HCT116 (cell line): ENCODE data around the gene TP53. TPM values are rescaled to one million over a fixed set of nuclear protein-coding genes. Genes with fewer than 3 reads are reported as not detected.

Experiments
- ATAC-seq: fragments of 200-7000 bp; cut with Tn5 transposase; 2 replicates; pipeline ENCODE4 v1.9.1; 2020; ENCODE audit warnings: mild to moderate bottlenecking, moderate library complexity
- BruUV-seq: library from RNA; stranded (reverse); fragments of 400-500 nt; replicated peaks from 2 replicates; lab custom pipeline; 2021; lab: Mats Ljungman, UMichigan
- CTCF ChIA-PET: fragments of 300-600 bp; sonication (Branson Sonifier 250); formaldehyde crosslinking; loops from one replicate; lab custom pipeline; 2021; ENCODE audit warnings: antibody characterized with exemption; lab: Charles Lee
- POLR2A ChIA-PET: fragments of 300-600, 350-600 bp; sonication (Branson Sonifier 250); formaldehyde crosslinking; loops from one replicate; lab custom pipeline; 2021; ENCODE audit warnings: antibody characterized with exemption; lab: Charles Lee
- RAD21 ChIA-PET, 2 experiments: fragments of 300-600 bp; sonication (Branson Sonifier 250); formaldehyde crosslinking; loops; one replicate each; lab custom pipeline; 2023; ENCODE audit warnings: low total read pairs in 2 of 2; ENCODE audit not compliant: uncharacterized antibody in 2 of 2, unreplicated experiment in 2 of 2, low non-redundant PET in 1 of 2; lab: Charles Lee
- DNase-seq: peaks from one replicate; pipeline ENCODE4 v3.0.0-alpha.2; 2010; ENCODE audit warnings: low read depth, low spot score
- H2AFZ ChIP-seq: fragments of 200-600 bp; shearing (Covaris generic), sonication (generic); 2 replicates; pipeline ENCODE4 v1.6.1; 2017; ENCODE audit warnings: low read depth, mixed run types, mixed read lengths, antibody characterized with exemption, low read length; ENCODE audit not compliant: poor library complexity, severe bottlenecking
- H3K27ac ChIP-seq: 2 replicates; pipeline ENCODE4 v1.5.1; 2012; ENCODE audit warnings: low read depth, low read length
- H3K27me3 ChIP-seq: fragments of 200-600 bp; sonication (generic); 2 replicates; pipeline ENCODE4 v1.6.1; 2016; ENCODE audit warnings: mixed run types, low read length, mixed read lengths; ENCODE audit not compliant: insufficient read depth
- H3K36me3 ChIP-seq, 2 experiments: fragments of 200-500 bp in 1 of 2; fragments of 200-600 bp in 1 of 2; sonication (Bioruptor generic) in 1 of 2; sonication (generic) in 1 of 2; 2 replicates each; pipeline versions ENCODE4 v1.5.1 to v1.6.1; 2014 to 2016; ENCODE audit warnings: low read length in 2 of 2, inconsistent platforms in 1 of 2, mixed read lengths in 1 of 2, mixed run types in 1 of 2; ENCODE audit not compliant: insufficient read depth in 2 of 2, control insufficient read depth in 1 of 2
- H3K4me1 ChIP-seq, 2 experiments: fragments of 200-600 bp in 1 of 2; sonication (generic) in 1 of 2; 2 replicates each; pipeline versions ENCODE4 v1.5.1 to v1.6.1; 2012 to 2017; ENCODE audit warnings: low read length in 2 of 2, inconsistent platforms in 1 of 2, mild to moderate bottlenecking in 1 of 2, mixed read lengths in 1 of 2, mixed run types in 1 of 2, moderate library complexity in 1 of 2; ENCODE audit not compliant: insufficient read depth in 2 of 2, control insufficient read depth in 1 of 2
- H3K4me2 ChIP-seq: fragments of 200-600 bp; sonication (generic); 2 replicates; pipeline ENCODE4 v1.6.1; 2017; ENCODE audit warnings: mixed run types, low read length, mixed read lengths
- H3K4me3 ChIP-seq, 2 experiments: fragments of 200-600 bp in 1 of 2; sonication (generic) in 1 of 2; replicated peaks in 1 of 2; 2 replicates each; pipeline ENCODE4 v1.5.1; 2011 to 2016; ENCODE audit warnings: low read length in 2 of 2, control low read depth in 1 of 2, low read depth in 1 of 2, mild to moderate bottlenecking in 1 of 2, mixed read lengths in 1 of 2, mixed run types in 1 of 2
- H3K79me2 ChIP-seq: fragments of 200-600 bp; sonication (generic); 2 replicates; pipeline ENCODE4 v1.6.1; 2017; ENCODE audit warnings: mild to moderate bottlenecking, mixed run types, low read length, moderate library complexity, mixed read lengths; ENCODE audit not compliant: insufficient read depth
- H3K9ac ChIP-seq: fragments of 200-600 bp; sonication (generic); 2 replicates; pipeline ENCODE4 v1.6.1; 2016; ENCODE audit warnings: low read length, mixed read lengths
- H3K9me2 ChIP-seq: fragments of 200-600 bp; sonication (generic), shearing (Covaris generic); 2 replicates; pipeline ENCODE4 v1.6.1; 2017; ENCODE audit warnings: mixed run types, mild to moderate bottlenecking, moderate library complexity; ENCODE audit not compliant: insufficient read depth
- H3K9me3 ChIP-seq, 2 experiments: fragments of 200-500 bp in 1 of 2; fragments of 200-600 bp in 1 of 2; sonication (Bioruptor generic) in 1 of 2; sonication (generic) in 1 of 2; 2 replicates each; pipeline ENCODE4 v1.6.1; 2014 to 2017; ENCODE audit warnings: low read length in 2 of 2, mixed read lengths in 2 of 2, inconsistent platforms in 1 of 2, low read depth in 1 of 2, mild to moderate bottlenecking in 1 of 2, mixed run types in 1 of 2, moderate library complexity in 1 of 2; ENCODE audit not compliant: control insufficient read depth in 1 of 2, insufficient read depth in 1 of 2
- H4K20me1 ChIP-seq: fragments of 200-600 bp; sonication (generic), shearing (Covaris generic); 2 replicates; pipeline ENCODE4 v1.6.1; 2017; ENCODE audit warnings: mixed run types, mild to moderate bottlenecking, moderate library complexity; ENCODE audit not compliant: insufficient read depth
- CTCF ChIP-seq, 3 experiments: fragments of 200-600 bp in 1 of 3; sonication (generic) in 1 of 3; IDR thresholded peaks in 2 of 3; conservative IDR thresholded peaks in 1 of 3; 2 replicates each; pipeline ENCODE4 v1.5.1; 2012 to 2017; ENCODE audit warnings: low read depth in 2 of 3, low read length in 2 of 3, antibody characterized with exemption in 1 of 3, borderline replicate concordance in 1 of 3, control low read depth in 1 of 3, mild to moderate bottlenecking in 1 of 3, mixed read lengths in 1 of 3, mixed run types in 1 of 3, moderate library complexity in 1 of 3; ENCODE audit not compliant: insufficient read depth in 1 of 3
- EGR1 ChIP-seq: IDR thresholded peaks from 2 replicates; pipeline ENCODE4 v1.6.1; 2012; ENCODE audit warnings: low read depth
- ELF1 ChIP-seq: IDR thresholded peaks from 2 replicates; pipeline ENCODE4 v1.6.1; 2012; ENCODE audit warnings: low read depth, borderline replicate concordance
- EZH2phosphoT487 ChIP-seq: fragments of 200-600 bp; IDR thresholded peaks from 2 replicates; pipeline ENCODE4 v1.6.1; 2018; ENCODE audit warnings: antibody characterized with exemption, borderline replicate concordance
- JUND ChIP-seq: IDR thresholded peaks from 2 replicates; pipeline ENCODE4 v1.6.1; 2012
- MAX ChIP-seq: IDR thresholded peaks from 2 replicates; pipeline ENCODE4 v1.6.1; 2012
- POLR2A ChIP-seq: IDR thresholded peaks from 2 replicates; pipeline ENCODE4 v1.7.0; 2011; ENCODE audit warnings: borderline replicate concordance; ENCODE audit not compliant: insufficient read depth, insufficient read length; ENCODE audit errors: extremely low read depth
- POLR2AphosphoS5 ChIP-seq: IDR thresholded peaks from 2 replicates; pipeline ENCODE4 v1.6.1; 2011; ENCODE audit warnings: mild to moderate bottlenecking, low read depth, low read length, moderate library complexity
- REST ChIP-seq: IDR thresholded peaks from 2 replicates; pipeline ENCODE4 v1.6.1; 2012; ENCODE audit warnings: low read depth
- SP1 ChIP-seq: IDR thresholded peaks from 2 replicates; pipeline ENCODE4 v1.6.1; 2012; ENCODE audit warnings: low read depth
- ZFX ChIP-seq: fragments of 450-650 bp; IDR thresholded peaks from 2 replicates; pipeline ENCODE4 v1.6.1; 2017
- ZNF274 ChIP-seq: fragments of 200-500 bp; sonication (Bioruptor generic); IDR thresholded peaks from 2 replicates; pipeline ENCODE4 v1.6.1; 2014; ENCODE audit warnings: mild to moderate bottlenecking, low read depth, low read length, inconsistent platforms
- intact Hi-C: fragments of 100-400 bp; cut with micrococcal nuclease; formaldehyde crosslinking; loops from 2 replicates; pipeline ENCODE4 v1.10.0; 2022
- total RNA-seq: library from RNA; stranded (reverse); gene quantifications from one replicate; pipeline ENCODE4 v1.2.1, GENCODE V29; 2021; ENCODE audit not compliant: unreplicated experiment
- TF ChIP-seq, protein P1 (sequence below): IDR thresholded peaks from 2 replicates; pipeline ENCODE4 v1.6.1; 2012

TP53 gene
- total RNA-seq, 1 experiment from 2014 or later: 110 TPM

- TF ChIP-seq CTCF (IDR thresholded peaks at IDR 0.05 in 2 of 3, conservative IDR thresholded peaks at IDR 0.05 in 1 of 3; ENCODE audit: borderline replicate concordance in 1 of 3, insufficient read depth in 1 of 3, low read depth in 2 of 3, low read length in 2 of 3) (no peak), ZNF274 (no peak), POLR2A (no peak), SP1 (no peak)
Measured at GRCh38 chr17:7654832-7655540, 32.3 kb downstream of the TP53 start (continued).

GRCh38 chr17:7652388-7653356, 34.6 kb downstream of the TP53 start:
- no peak overlapping the region for H2AFZ ChIP-seq
- no TSS peak for BruUV-seq
- no peak overlapping the region for H3K9ac ChIP-seq
- DNase-seq (no peak), ATAC-seq (no peak)
- intact Hi-C loops: no loop called here
- CTCF ChIA-PET: no interaction called here
- H3K9me3 ChIP-seq: no peaks in the 10 kb centered on the region
- RAD21 ChIA-PET: no interaction called here
- no peak overlapping the region for H3K4me3 ChIP-seq
- H3K36me3 ChIP-seq: no peaks in the 10 kb centered on the region
- H3K9me2 ChIP-seq: no peaks in the 10 kb centered on the region
- H3K27me3 ChIP-seq: no peaks in the 10 kb centered on the region; the same call in 1 of the 2 replicates
- H3K4me2 ChIP-seq: no peak overlapping the region
- no peak overlapping the region for H3K27ac ChIP-seq
- H4K20me1 ChIP-seq: no peaks in the 10 kb centered on the region
- peaks cover 7% of the 10 kb centered on the region in 2 experiments; a peak in 3 of 4 replicates for H3K4me1 ChIP-seq
- H3K79me2 ChIP-seq: no peaks in the 10 kb centered on the region
- POLR2A ChIA-PET: interaction anchor here (1.0 kb wide), 1 partner anchor 35 kb away, joined by 3 read pairs; the partner anchor contains the start of gene TP53
- TF ChIP-seq SP1: no peak
- no peak for TF ChIP-seq CTCF (IDR thresholded peaks at IDR 0.05 in 2 of 3, conservative IDR thresholded peaks at IDR 0.05 in 1 of 3; ENCODE audit: borderline replicate concordance in 1 of 3, insufficient read depth in 1 of 3, low read depth in 2 of 3, low read length in 2 of 3)
- no peak for TF ChIP-seq EZH2phosphoT487
- no peak for TF ChIP-seq MAX
- no peak for TF ChIP-seq EGR1
- TF ChIP-seq ZFX: no peak
- TF ChIP-seq POLR2AphosphoS5: no peak
- TF ChIP-seq, protein P1, sequence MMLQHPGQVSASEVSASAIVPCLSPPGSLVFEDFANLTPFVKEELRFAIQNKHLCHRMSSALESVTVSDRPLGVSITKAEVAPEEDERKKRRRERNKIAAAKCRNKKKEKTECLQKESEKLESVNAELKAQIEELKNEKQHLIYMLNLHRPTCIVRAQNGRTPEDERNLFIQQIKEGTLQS: no peak
- TF ChIP-seq JUND: no peak
- TF ChIP-seq ELF1: no peak
- no peak for TF ChIP-seq REST
